Activated T-cell treated with anti-CD3 and anti-CD28 coated beads, Interleukin-2, amount 50 U/mL, for 4 hours (primary cell): ENCODE results near the gene LILRA2. TPM values are rescaled to one million over a fixed set of nuclear protein-coding genes. Genes with fewer than 3 reads are reported as not detected.
"Not testable (repeated sequence)": the region's sequence is repeated elsewhere in the genome, so short reads cannot be mapped to it uniquely, and the experiment has no call there.

Experiments used
- ATAC-seq, 2 donors: fragments of 200-7000 bp; cut with Tn5 transposase; one replicate each; pipeline ENCODE4 v1.10.0; 2021
- DNase-seq: peaks from one replicate; pipeline ENCODE4 v3.0.0-alpha.2; 2020
- H3K27me3 Mint-ChIP-seq: one replicate; pipeline ENCODE4 v1.8.0; 2021; ENCODE audit warnings: low read depth, mixed read lengths
- H3K36me3 Mint-ChIP-seq: one replicate; pipeline ENCODE4 v1.8.0; 2022; ENCODE audit warnings: mixed read lengths; ENCODE audit not compliant: insufficient read depth
- H3K4me1 Mint-ChIP-seq: one replicate; pipeline ENCODE4 v1.8.0; 2021; ENCODE audit warnings: low read depth, mixed read lengths
- H3K4me3 Mint-ChIP-seq: one replicate; pipeline ENCODE4 v1.8.0; 2021; ENCODE audit warnings: mild to moderate bottlenecking, moderate library complexity, mixed read lengths
- H3K9me3 Mint-ChIP-seq: one replicate; pipeline ENCODE4 v1.8.0; 2021; ENCODE audit warnings: mixed read lengths
- total RNA-seq, 3 donors: library from RNA; stranded (reverse); gene quantifications; one replicate each; pipeline ENCODE4 v1.2.1, GENCODE V29; 2021

The LILRA2 gene
- total RNA-seq, 3 donors from 2014 or later, result not detected

DNA sequence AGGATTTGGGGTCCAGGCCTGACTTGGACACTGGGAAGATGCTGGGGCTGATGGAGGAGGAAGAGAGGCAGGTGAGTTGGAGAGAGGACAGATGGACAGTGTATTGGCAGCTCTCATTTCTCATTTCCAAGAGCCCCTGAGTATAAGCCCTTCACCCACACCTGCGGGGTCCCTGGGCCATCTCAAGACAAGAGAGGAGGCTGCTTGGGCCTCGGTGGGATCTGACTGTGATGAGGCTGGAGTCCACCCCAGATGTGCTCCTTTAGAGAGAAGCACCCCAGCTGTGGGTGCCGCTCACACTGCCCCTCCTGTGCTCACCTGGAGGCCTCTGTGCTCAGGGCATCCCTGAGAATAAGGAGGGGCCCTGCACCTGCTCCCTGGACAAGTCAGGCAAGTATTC lies 3.7 kb downstream of the LILRA2 start:
- no peak for DNase-seq
- H3K9me3 Mint-ChIP-seq, result peaks cover 3% of the 10 kb centered on the region
- no peak for ATAC-seq
- H3K4me1 Mint-ChIP-seq, result peaks cover 4% of the 10 kb centered on the region
- H3K27me3 Mint-ChIP-seq, result peaks cover 31% of the 10 kb centered on the region
- H3K4me3 Mint-ChIP-seq, result no peak overlapping the region
- no peaks in the 10 kb centered on the region for H3K36me3 Mint-ChIP-seq

DNA sequence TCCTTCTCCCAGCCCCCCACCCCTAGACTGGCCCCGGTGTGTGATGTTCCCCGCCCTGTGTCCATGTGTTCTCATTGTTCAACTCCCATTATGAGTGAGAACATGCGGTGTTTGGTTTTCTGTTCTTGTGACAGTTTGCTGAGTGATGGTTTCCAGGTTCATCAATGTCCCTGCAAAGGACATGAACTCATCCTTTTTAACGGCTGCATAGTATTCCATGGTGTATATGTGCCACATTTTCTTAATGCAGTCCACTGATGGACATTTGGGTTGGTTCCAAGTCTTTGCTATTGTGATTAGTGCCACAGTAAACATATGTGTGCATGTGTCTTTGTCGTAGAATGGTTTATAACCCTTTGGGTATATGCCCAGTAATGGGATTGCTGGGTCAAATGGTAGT lies 4.7 kb downstream of the LILRA2 start:
- peaks cover 27% of the 10 kb centered on the region for H3K27me3 Mint-ChIP-seq
- H3K36me3 Mint-ChIP-seq, DNase-seq, ATAC-seq, H3K4me1 Mint-ChIP-seq, H3K9me3 Mint-ChIP-seq, H3K4me3 Mint-ChIP-seq: not testable (repeated sequence)

DNA sequence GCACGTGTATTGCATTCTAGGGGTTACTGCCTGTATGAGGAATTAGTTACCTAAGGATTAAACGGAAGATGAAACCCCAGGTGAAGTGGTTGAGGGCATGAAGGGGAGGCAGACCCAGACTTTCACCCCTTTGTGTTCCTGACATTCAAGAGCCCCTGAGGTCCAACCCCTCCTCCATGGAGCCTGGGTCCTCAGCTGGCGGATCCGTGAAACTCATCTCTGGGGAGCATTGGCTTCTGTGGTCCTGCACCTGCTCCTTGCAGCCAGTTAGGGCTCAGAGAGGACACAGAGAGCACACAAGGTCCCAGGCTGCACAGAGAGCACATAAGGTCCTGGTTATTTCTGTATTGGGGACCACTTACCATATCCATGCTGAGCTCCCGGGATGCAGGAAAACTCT lies 12.8 kb downstream of the LILRA2 start:
- Mint-ChIP-seq H3K4me3 (no peak overlapping the region), H3K9me3 (peaks cover 22% of the 10 kb centered on the region), H3K27me3 (peaks cover 34% of the 10 kb centered on the region), H3K36me3 (no peaks in the 10 kb centered on the region), H3K4me1 (no peaks in the 10 kb centered on the region)
- DNase-seq (no peak), ATAC-seq (no peak)

DNA sequence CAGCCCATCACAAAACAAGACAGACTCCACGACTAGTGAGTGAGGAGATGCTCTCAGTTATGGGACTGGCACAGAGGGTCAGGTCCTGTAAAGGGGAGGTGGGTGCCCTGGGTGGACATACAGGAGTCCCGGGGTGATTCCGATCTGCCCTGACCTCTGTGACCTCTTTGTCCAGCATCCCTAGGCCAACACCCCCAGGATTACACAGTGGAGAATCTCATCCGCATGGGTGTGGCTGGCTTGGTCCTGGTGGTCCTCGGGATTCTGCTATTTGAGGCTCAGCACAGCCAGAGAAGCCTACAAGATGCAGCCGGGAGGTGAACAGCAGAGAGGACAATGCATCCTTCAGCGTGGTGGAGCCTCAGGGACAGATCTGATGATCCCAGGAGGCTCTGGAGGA lies 13.4 kb downstream of the LILRA2 start:
- peaks cover 33% of the 10 kb centered on the region for H3K27me3 Mint-ChIP-seq
- no peak for ATAC-seq

DNA sequence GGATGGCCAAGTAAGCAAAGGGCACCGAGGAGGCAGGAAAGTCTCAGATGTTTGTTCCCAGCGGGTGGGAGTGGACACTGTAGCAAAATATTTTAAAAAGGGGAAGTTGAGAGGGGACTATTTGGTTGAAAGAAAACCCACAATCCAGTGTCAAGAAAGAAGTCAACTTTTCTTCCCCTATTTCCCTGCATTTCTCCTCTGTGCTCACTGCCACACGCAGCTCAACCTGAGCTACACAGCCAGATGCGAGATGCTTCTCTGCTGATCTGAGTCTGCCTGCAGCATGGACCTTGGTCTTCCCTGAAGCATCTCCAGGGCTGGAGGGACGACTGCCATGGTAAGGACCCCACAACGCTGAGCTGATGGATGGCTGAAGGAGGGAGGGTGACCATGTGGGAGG lies 19.9 kb downstream of the LILRA2 start, which contains the start of gene LILRA1:
LILRA1 (plus strand) TSS at position 188 of the 400 bp plus-strand sequence. CDS start 613 bp downstream, outside the sequence.
- not testable (repeated sequence) for H3K36me3 Mint-ChIP-seq, ATAC-seq
- peaks cover 34% of the 10 kb centered on the region for H3K27me3 Mint-ChIP-seq

More for the DNA sequence above, 13.4 kb downstream of the LILRA2 start:
- no peaks in the 10 kb centered on the region for H3K4me1 Mint-ChIP-seq
- H3K9me3 Mint-ChIP-seq, result peaks cover 24% of the 10 kb centered on the region
- H3K36me3 Mint-ChIP-seq, result no peaks in the 10 kb centered on the region
- no peak overlapping the region for H3K4me3 Mint-ChIP-seq
- DNase-seq, result no peak

DNA sequence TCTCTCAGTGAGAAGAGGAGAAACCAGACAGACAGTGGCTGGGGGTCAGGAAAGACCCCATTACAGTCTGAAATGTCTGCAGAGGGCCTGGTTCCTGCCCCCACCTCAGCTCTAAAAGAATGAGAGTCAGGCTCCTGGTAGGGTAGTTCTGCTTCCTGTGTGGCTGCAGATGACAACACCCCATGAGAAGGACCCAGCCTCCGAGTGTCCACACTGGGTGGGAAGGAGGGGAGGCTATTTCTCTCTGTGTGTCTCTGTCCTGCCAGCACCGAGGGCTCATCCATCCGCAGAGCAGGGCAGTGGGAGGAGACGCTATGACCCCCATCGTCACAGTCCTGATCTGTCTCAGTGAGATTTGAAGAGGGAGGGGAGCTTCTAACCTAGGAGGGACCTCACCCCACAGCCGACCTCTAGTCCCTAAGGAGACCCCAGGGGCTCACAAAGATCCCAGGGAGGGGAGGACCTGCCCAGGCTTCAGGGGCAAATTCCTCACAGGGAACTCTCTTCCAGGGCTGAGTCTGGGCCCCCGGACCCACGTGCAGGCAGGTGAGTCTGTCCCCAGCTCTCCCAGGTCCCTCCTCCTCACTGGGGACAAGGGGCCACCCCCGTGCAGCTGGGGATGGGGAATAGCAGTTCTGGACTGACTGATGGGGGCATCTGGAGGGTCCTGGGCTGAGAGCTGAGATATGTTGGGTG lies 20.5 kb downstream of the LILRA2 start:
- H3K4me1 Mint-ChIP-seq, ATAC-seq, H3K4me3 Mint-ChIP-seq, H3K36me3 Mint-ChIP-seq, DNase-seq: not testable (repeated sequence)
- peaks cover 34% of the 10 kb centered on the region for H3K27me3 Mint-ChIP-seq
- H3K9me3 Mint-ChIP-seq, result peaks cover 21% of the 10 kb centered on the region

More for the DNA sequence above, 19.9 kb downstream of the LILRA2 start, which contains the start of gene LILRA1:
- not testable (repeated sequence) for H3K4me1 Mint-ChIP-seq, H3K4me3 Mint-ChIP-seq, DNase-seq
- H3K9me3 Mint-ChIP-seq, result peaks cover 21% of the 10 kb centered on the region

DNA sequence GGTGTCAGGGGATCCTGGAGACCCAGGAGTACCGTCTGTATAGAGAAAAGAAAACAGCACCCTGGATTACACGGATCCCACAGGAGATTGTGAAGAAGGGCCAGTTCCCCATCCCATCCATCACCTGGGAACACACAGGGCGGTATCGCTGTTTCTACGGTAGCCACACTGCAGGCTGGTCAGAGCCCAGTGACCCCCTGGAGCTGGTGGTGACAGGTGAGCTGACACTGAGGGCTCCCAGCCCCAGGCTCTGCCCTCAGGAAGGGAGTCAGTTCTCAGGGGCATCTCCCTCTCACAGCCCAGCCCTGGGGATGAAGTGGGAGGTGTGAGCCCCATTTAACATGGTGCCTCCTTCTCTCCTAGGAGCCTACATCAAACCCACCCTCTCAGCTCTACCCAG lies 21.1 kb downstream of the LILRA2 start:
- no peak for DNase-seq
- Mint-ChIP-seq H3K36me3 (no peaks in the 10 kb centered on the region), H3K4me1 (no peaks in the 10 kb centered on the region), H3K27me3 (peaks cover 34% of the 10 kb centered on the region), H3K9me3 (peaks cover 18% of the 10 kb centered on the region), H3K4me3 (no peak overlapping the region)
- ATAC-seq, result no peak

DNA sequence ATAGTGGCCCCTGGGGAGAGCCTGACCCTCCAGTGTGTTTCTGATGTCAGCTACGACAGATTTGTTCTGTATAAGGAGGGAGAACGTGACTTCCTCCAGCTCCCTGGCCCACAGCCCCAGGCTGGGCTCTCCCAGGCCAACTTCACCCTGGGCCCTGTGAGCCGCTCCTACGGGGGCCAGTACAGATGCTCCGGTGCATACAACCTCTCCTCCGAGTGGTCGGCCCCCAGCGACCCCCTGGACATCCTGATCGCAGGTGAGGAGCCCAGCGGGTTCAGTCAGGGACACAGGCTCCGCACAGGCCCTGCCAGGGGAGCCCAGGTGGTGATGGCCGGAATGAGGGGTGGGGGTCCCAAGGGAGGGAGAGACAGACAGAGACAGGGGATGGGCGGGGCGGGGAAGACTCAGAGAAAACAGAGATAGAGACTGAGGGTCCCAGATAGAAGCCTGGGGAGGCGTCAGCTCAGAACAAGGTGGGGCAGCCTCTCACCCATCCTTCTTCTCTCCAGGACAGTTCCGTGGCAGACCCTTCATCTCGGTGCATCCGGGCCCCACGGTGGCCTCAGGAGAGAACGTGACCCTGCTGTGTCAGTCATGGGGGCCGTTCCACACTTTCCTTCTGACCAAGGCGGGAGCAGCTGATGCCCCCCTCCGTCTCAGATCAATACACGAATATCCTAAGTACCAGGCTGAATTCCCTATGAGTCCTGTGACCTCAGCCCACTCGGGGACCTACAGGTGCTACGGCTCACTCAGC lies 22.3 kb downstream of the LILRA2 start:
- H3K27me3 Mint-ChIP-seq, result peaks cover 34% of the 10 kb centered on the region
- H3K9me3 Mint-ChIP-seq, H3K36me3 Mint-ChIP-seq, H3K4me3 Mint-ChIP-seq, H3K4me1 Mint-ChIP-seq, ATAC-seq, DNase-seq: not testable (repeated sequence)

DNA sequence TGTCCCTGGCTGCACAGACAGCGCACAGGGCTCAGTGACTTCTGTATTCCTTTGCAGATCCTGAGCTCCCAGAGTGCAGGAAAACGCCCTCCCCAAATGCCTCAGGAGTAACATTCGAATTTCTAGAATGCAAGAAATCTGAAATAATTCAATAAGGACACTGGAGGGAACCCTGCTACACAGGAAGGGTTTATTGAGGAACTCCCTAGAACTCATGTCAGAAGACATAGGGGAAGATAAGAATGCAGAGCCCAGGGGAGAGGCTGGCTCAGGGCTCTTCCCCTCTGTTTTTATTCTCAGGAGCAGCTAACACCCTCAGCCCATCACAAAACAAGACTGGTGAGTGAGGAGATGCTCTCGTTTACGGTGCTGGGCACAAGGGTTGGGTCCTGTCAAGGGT lies 26.6 kb downstream of the LILRA2 start:
- no peak overlapping the region for H3K4me3 Mint-ChIP-seq
- DNase-seq (no peak), ATAC-seq (no peak)
- peaks cover 24% of the 10 kb centered on the region for H3K27me3 Mint-ChIP-seq
- no peaks in the 10 kb centered on the region for H3K36me3 Mint-ChIP-seq
- no peaks in the 10 kb centered on the region for H3K4me1 Mint-ChIP-seq
- H3K9me3 Mint-ChIP-seq, result peaks cover 4% of the 10 kb centered on the region

DNA sequence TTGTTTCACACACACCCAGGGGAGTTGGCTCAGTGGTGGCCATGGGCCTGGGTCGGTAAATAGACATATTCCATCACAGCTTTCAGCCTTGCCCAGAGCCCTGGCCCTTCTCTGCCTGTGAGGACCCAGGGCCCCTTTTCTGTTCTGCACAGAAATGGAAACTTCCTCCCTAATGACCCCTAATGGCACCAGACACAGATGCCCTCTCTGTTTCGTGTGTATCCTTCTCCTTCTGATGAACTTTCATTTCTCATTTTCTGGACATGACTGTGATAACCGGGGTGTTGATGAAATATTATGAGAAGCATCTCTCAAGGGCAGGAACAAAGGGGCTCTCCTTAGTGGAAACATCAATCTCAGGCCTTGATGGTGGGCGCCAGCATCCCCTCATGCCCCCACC lies 32.6 kb downstream of the LILRA2 start:
- no peaks in the 10 kb centered on the region for H3K4me1 Mint-ChIP-seq
- H3K36me3 Mint-ChIP-seq, result no peaks in the 10 kb centered on the region
- H3K9me3 Mint-ChIP-seq, result peaks cover 8% of the 10 kb centered on the region
- H3K27me3 Mint-ChIP-seq, result peaks cover 28% of the 10 kb centered on the region
- no peak overlapping the region for H3K4me3 Mint-ChIP-seq
- no peak for DNase-seq
- ATAC-seq, result no peak

DNA sequence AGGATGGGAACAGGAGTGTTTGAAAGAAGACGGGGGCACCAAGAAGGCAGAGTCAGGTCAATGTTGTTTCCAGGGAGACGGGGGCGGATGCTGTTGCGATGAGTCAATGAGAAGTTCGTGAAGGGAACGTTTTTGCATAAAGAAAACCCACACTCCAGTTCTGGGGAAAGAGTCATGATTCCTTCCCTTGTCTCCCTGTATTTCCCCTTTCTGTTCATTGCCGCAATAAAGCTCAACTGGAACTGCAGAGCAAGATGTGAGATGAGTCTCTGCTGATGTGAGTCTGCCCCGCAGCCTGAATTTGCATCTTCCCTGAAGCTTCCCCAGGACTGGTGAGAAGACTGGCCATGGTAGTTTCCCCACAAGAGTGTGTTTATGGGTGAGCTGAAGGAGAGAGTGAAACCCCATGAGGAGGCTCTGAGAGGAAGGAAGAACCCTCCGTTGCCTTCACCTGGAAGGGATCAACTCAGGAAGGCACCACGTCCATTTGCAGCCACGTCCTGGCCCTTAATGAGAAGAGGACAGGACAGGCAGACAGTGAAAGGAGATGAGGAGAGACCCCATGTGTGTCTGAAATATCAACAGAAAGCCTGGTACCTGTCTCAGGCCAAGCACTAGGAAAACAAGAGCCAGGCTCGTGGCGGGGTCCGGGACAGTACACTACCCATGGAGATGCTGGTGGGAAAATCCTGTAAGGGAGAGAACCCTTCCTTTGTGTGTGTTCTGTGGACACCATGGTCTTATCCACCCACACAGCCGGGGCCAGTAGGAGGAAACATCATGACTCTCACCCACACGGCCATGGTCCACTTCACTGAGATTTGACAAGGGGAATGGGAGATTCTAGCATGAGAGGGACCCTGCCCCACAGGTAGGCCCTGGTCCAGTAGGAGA lies 33.5 kb downstream of the LILRA2 start:
- DNase-seq (no peak), ATAC-seq (peak in 1 of 2 donors; percentile 27)
- Mint-ChIP-seq H3K4me3 (no peak overlapping the region), H3K36me3 (no peaks in the 10 kb centered on the region), H3K9me3 (peaks cover 8% of the 10 kb centered on the region), H3K4me1 (no peaks in the 10 kb centered on the region), H3K27me3 (peaks cover 28% of the 10 kb centered on the region)

DNA sequence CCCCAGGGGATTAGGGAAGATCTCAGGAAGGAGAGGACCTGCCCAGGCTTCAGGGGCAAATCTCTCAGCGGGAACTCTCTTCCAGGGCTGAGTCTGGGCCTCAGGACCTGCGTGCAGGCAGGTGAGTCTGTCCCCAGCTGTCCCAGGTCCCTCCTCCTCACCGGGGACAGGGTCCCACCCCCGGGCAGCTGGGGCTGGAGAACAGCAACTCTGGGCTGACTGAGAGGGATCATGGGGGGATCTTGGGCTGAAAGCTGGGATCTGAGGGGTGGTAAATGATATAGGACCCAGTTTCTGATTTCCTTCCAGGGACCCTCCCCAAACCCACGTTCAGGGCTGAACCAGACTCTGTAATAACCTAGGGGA lies 34.2 kb downstream of the LILRA2 start:
- Mint-ChIP-seq H3K4me3 (no peak overlapping the region), H3K9me3 (peaks cover 8% of the 10 kb centered on the region), H3K27me3 (peaks cover 28% of the 10 kb centered on the region), H3K36me3 (no peaks in the 10 kb centered on the region), H3K4me1 (no peaks in the 10 kb centered on the region)
- DNase-seq (no peak), ATAC-seq (no peak)

DNA sequence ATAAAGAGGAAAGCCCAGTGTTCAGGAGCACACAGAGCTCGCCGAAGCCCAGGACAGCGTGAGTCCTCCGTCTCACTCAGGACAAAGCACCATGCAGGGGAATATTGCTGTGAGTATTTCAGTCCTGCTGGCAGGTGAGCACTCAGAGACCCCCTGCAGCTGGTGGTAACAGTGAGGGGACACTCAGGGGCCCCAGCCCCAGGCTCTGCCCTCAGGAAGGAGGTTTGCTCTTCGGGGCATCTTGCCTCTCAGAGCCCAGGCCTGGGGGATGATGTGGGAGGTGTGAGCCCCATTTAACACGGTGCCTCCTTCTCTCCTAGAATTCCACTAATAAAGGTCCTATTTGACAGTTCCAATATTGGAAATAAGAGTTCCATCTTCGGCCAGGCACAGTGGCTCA lies 34.6 kb downstream of the LILRA2 start:
- no peak overlapping the region for H3K4me3 Mint-ChIP-seq
- DNase-seq, result no peak
- H3K4me1 Mint-ChIP-seq, result no peaks in the 10 kb centered on the region
- H3K9me3 Mint-ChIP-seq, result peaks cover 8% of the 10 kb centered on the region
- H3K27me3 Mint-ChIP-seq, result peaks cover 26% of the 10 kb centered on the region
- ATAC-seq, result no peak
- H3K36me3 Mint-ChIP-seq, result no peaks in the 10 kb centered on the region

DNA sequence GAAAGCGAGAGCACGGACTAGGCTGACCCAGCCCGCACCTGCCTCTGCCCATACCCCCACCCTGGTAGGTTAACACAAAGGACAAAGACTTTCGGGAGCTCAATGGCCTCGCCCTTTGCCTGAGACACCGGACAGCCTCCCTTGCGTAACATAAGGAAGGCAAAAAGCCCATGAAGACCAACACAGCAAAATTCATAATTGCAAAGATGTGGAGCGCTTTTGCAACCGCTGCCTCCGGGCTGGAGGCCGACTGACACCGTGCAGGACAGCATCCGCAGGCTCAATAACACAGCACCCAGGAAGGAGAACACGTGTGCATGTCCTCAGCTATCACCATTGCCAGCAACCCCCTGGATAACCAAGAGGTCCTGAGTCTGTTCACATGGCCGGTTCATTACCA lies 35.2 kb downstream of the LILRA2 start:
- Mint-ChIP-seq H3K27me3 (peaks cover 26% of the 10 kb centered on the region), H3K36me3 (no peaks in the 10 kb centered on the region), H3K4me1 (no peaks in the 10 kb centered on the region), H3K9me3 (peaks cover 11% of the 10 kb centered on the region), H3K4me3 (no peak overlapping the region)
- DNase-seq (no peak), ATAC-seq (no peak)
